GM19193 (cell line): ENCODE measurements around the gene MOXD1.

Source experiments
- POLR2A ChIP-seq: IDR thresholded peaks from 4 replicates; pipeline ENCODE4 v1.6.1; 2011; ENCODE audit not compliant: insufficient read depth, insufficient read length; ENCODE audit errors: extremely low read depth

The MOXD1 gene

GRCh38 chr6:132282696-132283095, 118.6 kb downstream of the MOXD1 start:
- TF ChIP-seq POLR2A, result no peak

- TF ChIP-seq POLR2A, result no peak
Measured at GRCh38 chr6:132280436-132280835, 120.8 kb downstream of the MOXD1 start.

GRCh38 chr6:132279592-132280139, 121.6 kb downstream of the MOXD1 start:
- TF ChIP-seq POLR2A, result no peak

- TF ChIP-seq POLR2A, result no peak
Measured at GRCh38 chr6:132275066-132275970, 126.0 kb downstream of the MOXD1 start.

GRCh38 chr6:132272776-132273175, 128.5 kb downstream of the MOXD1 start:
- TF ChIP-seq POLR2A, result no peak

- no peak for TF ChIP-seq POLR2A
Measured at GRCh38 chr6:132270726-132271402, 130.4 kb downstream of the MOXD1 start.

GRCh38 chr6:132268209-132268608, 133.1 kb downstream of the MOXD1 start:
- TF ChIP-seq POLR2A, result no peak

- no peak for TF ChIP-seq POLR2A
Measured at GRCh38 chr6:132265451-132266097, 135.7 kb downstream of the MOXD1 start.

- TF ChIP-seq POLR2A, result no peak
Measured at GRCh38 chr6:132264021-132264500, 137.2 kb downstream of the MOXD1 start.

GRCh38 chr6:132261354-132261753, 139.9 kb downstream of the MOXD1 start:
- TF ChIP-seq POLR2A, result no peak

GRCh38 chr6:132259070-132259469, 142.2 kb downstream of the MOXD1 start:
- no peak for TF ChIP-seq POLR2A

GRCh38 chr6:132257561-132257960, 143.7 kb downstream of the MOXD1 start:
- no peak for TF ChIP-seq POLR2A

GRCh38 chr6:132256457-132256856, 144.8 kb downstream of the MOXD1 start:
- TF ChIP-seq POLR2A, result no peak

- TF ChIP-seq POLR2A, result no peak
Measured at GRCh38 chr6:132253906-132254305, 147.4 kb downstream of the MOXD1 start.

GRCh38 chr6:132253211-132253610, 148.1 kb downstream of the MOXD1 start:
- TF ChIP-seq POLR2A, result no peak
